ENCODE results near the gene SEC16B. TPM values are rescaled to one million over a fixed set of nuclear protein-coding genes. Genes with fewer than 3 reads are reported as not detected.

The SEC16B gene
- total and polyA plus RNA-seq, 2 donors from 2014 or later, result 3.5 to 4.8 TPM

- Histone ChIP-seq H3K4me3 (ENCODE audit: low read length in 3 of 3) (no peak overlapping the region), H3K9me3 (ENCODE audit: control insufficient read depth in 2 of 3, insufficient read depth in 1 of 3, low read length in 3 of 3) (no peaks in the 10 kb centered on the region), H3K36me3 (ENCODE audit: control insufficient read depth in 2 of 3, insufficient read depth in 3 of 3, low read length in 3 of 3) (no peaks in the 10 kb centered on the region), H3K4me1 (ENCODE audit: control insufficient read depth in 2 of 3, insufficient read depth in 2 of 3, low read depth in 1 of 3, low read length in 3 of 3) (peaks cover 0 to 15% (median 7%) of the 10 kb centered on the region in 3 donors), H3K9ac (ENCODE audit: low read length in 3 of 3) (no peak overlapping the region), H3K27me3 (ENCODE audit: control insufficient read depth, insufficient read depth, low read length) (no peaks in the 10 kb centered on the region), H3K27ac (ENCODE audit: low read depth in 2 of 2, low read length in 2 of 2) (no peak overlapping the region)
- DNase-seq, result no peak
- intact Hi-C loops (cut with DNase I), result no loop called here
- no peak for TF ChIP-seq CTCF (IDR thresholded peaks at IDR 0.05; ENCODE audit: borderline replicate concordance, extremely low read depth, insufficient read depth)
- no peak for FAIRE-seq
Measured at GRCh38 chr1:177909416-177909815, 60.4 kb downstream of the SEC16B start.

DNA sequence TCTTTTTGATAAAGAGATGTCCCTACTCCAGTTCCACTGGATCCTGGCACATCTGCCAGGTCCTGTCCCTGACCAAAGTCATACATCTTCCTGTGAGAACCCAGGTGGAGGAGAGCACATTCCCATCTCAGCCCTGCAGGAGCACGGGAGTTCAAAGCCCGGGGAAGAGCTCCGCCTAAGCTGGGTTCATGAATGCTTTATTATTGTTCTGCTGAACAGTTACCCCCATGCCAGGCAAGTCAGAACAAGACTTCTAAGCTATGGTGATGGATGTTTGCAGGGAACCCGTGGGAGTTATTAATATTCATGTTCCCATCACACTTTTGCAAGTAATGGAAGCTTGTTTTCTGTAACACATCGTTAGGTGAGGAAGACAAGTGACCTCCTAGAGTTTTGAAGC, 62.9 kb downstream of the SEC16B start:
- Histone ChIP-seq H3K9me3 (ENCODE audit: control insufficient read depth in 2 of 3, insufficient read depth in 1 of 3, low read length in 3 of 3) (no peaks in the 10 kb centered on the region), H3K27me3 (ENCODE audit: control insufficient read depth, insufficient read depth, low read length) (no peaks in the 10 kb centered on the region), H3K36me3 (ENCODE audit: control insufficient read depth in 2 of 3, insufficient read depth in 3 of 3, low read length in 3 of 3) (no peaks in the 10 kb centered on the region), H3K4me1 (ENCODE audit: control insufficient read depth in 2 of 3, insufficient read depth in 2 of 3, low read depth in 1 of 3, low read length in 3 of 3) (peaks cover 0 to 8% (median 0%) of the 10 kb centered on the region in 3 donors), H3K27ac (ENCODE audit: low read depth in 2 of 2, low read length in 2 of 2) (no peak overlapping the region), H3K4me3 (ENCODE audit: low read length in 3 of 3) (no peak overlapping the region), H3K9ac (ENCODE audit: low read length in 3 of 3) (no peak overlapping the region)
- intact Hi-C loops (cut with DNase I), result no loop called here
- TF ChIP-seq CTCF (IDR thresholded peaks at IDR 0.05; ENCODE audit: borderline replicate concordance, extremely low read depth, insufficient read depth), result no peak
- DNase-seq, result no peak
- no peak for FAIRE-seq

DNA sequence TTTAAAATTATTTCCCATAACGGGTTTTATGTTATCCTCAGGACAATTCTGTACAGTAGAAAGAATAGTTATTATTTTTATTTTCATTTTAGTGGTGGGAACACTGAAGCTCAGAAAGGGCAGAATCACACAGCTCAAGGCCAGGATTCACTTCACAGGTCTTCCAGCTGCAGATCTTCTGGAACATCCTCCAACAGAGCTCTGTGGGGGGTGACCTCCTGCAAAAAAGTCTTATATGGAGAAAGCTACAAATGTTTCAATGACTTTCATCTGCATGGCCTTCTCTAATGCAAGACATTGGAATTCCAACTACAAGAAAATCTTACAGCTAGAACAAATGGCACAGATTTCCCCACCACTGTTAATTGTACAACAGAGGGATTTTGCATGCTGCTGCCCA, 64.2 kb downstream of the SEC16B start:
- FAIRE-seq, result no peak

More for the DNA sequence above, 64.2 kb downstream of the SEC16B start:
- no peak for TF ChIP-seq CTCF (IDR thresholded peaks at IDR 0.05; ENCODE audit: borderline replicate concordance, extremely low read depth, insufficient read depth)
- DNase-seq, result no peak
- no peak overlapping the region for H3K4me3 ChIP-seq (ENCODE audit: low read length in 3 of 3)
- no peaks in the 10 kb centered on the region for H3K9me3 ChIP-seq (ENCODE audit: control insufficient read depth in 2 of 3, insufficient read depth in 1 of 3, low read length in 3 of 3)
- H3K27me3 ChIP-seq (ENCODE audit: control insufficient read depth, insufficient read depth, low read length), result no peaks in the 10 kb centered on the region
- peaks cover 0 to 8% (median 0%) of the 10 kb centered on the region in 3 donors for H3K4me1 ChIP-seq (ENCODE audit: control insufficient read depth in 2 of 3, insufficient read depth in 2 of 3, low read depth in 1 of 3, low read length in 3 of 3)
- H3K9ac ChIP-seq (ENCODE audit: low read length in 3 of 3), result no peak overlapping the region
- H3K36me3 ChIP-seq (ENCODE audit: control insufficient read depth in 2 of 3, insufficient read depth in 3 of 3, low read length in 3 of 3), result no peaks in the 10 kb centered on the region
- intact Hi-C loops (cut with DNase I), result no loop called here
- no peak overlapping the region for H3K27ac ChIP-seq (ENCODE audit: low read depth in 2 of 2, low read length in 2 of 2)

Data from kidney (tissue), 14 donors.